DND-41 (cell line): ENCODE results near the gene ADAMTS15.

Source experiments
- CTCF ChIP-seq: IDR thresholded peaks from 2 replicates; pipeline ENCODE4 v1.5.1; 2012; ENCODE audit warnings: borderline replicate concordance, low read length, moderate library complexity, mild to moderate bottlenecking; ENCODE audit not compliant: poor library complexity, severe bottlenecking; ENCODE audit errors: extremely low read depth
- EZH2 ChIP-seq: IDR thresholded peaks from 3 replicates; pipeline ENCODE4 v1.6.1; 2012; ENCODE audit warnings: borderline replicate concordance, low read depth, mild to moderate bottlenecking, moderate library complexity, low read length, inconsistent platforms; ENCODE audit not compliant: severe bottlenecking

DNA sequence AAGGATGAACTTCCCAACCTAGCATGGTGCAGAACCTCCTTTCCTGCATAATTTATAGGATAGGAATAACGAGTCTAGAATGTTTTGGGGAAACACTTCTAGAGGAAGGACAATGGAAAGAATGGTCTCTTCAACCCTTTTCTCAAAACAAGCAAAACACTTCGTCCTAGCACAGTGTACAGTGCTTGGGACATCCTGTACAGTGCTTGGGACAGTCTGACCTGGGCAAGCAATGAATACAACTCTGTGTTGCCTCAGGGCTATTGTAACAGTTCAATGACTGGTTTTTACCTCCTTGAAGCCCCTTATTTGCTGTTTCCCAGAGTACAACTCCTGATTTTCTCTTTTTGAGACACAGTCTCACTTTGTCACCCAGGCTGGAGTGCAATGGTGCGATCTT lies 18.5 kb upstream of the ADAMTS15 start:
- TF ChIP-seq CTCF (no peak), EZH2 (no peak)
